Endothelial cell (in vitro differentiated cells): ENCODE measurements around the gene MAP2K7. TPM values are rescaled to one million over a fixed set of nuclear protein-coding genes. Genes with fewer than 3 reads are reported as not detected.
"Not testable (repeated sequence)": the region's sequence is repeated elsewhere in the genome, so short reads cannot be mapped to it uniquely, and the experiment has no call there.

ENCODE experiments used
- DNase-seq: peaks from one replicate; pipeline ENCODE4 v3.0.0; 2021; ENCODE audit warnings: low spot score
- H3K27ac Mint-ChIP-seq: one replicate; pipeline ENCODE4 v1.8.0; 2021; ENCODE audit warnings: mixed read lengths, inconsistent platforms; ENCODE audit not compliant: unreplicated experiment
- H3K27me3 Mint-ChIP-seq: one replicate; pipeline ENCODE4 v1.8.0; 2021; ENCODE audit warnings: mild to moderate bottlenecking, moderate library complexity, mixed read lengths, inconsistent platforms; ENCODE audit not compliant: unreplicated experiment
- H3K36me3 Mint-ChIP-seq: one replicate; pipeline ENCODE4 v1.8.0; 2021; ENCODE audit warnings: mild to moderate bottlenecking, low read depth, mixed read lengths, inconsistent platforms; ENCODE audit not compliant: unreplicated experiment
- H3K4me1 Mint-ChIP-seq: one replicate; pipeline ENCODE4 v1.8.0; 2021; ENCODE audit warnings: mild to moderate bottlenecking, mixed read lengths, inconsistent platforms; ENCODE audit not compliant: unreplicated experiment
- H3K4me3 Mint-ChIP-seq: one replicate; pipeline ENCODE4 v1.8.0; 2021; ENCODE audit warnings: mild to moderate bottlenecking, mixed read lengths, inconsistent platforms; ENCODE audit not compliant: unreplicated experiment
- H3K9me3 Mint-ChIP-seq: one replicate; pipeline ENCODE4 v1.8.0; 2021; ENCODE audit warnings: mixed read lengths, inconsistent platforms; ENCODE audit not compliant: unreplicated experiment
- CTCF ChIP-seq: fragments of 200-600 bp; sonication (generic); IDR thresholded peaks from one replicate; pipeline ENCODE4 v1.5.0; 2021; ENCODE audit warnings: antibody characterized with exemption; ENCODE audit not compliant: unreplicated experiment
- total RNA-seq: library from RNA; stranded (reverse); fragmentation: NEBNext Ultra II Directional; extraction: Animal tissue kit (Norgen Biotek cat#: 25700); gene quantifications from one replicate; pipeline ENCODE4 v1.2.1, GENCODE V29; 2021; ENCODE audit not compliant: unreplicated experiment

Gene MAP2K7
- total RNA-seq, 1 donor from 2014 or later: 31.1 TPM

DNA sequence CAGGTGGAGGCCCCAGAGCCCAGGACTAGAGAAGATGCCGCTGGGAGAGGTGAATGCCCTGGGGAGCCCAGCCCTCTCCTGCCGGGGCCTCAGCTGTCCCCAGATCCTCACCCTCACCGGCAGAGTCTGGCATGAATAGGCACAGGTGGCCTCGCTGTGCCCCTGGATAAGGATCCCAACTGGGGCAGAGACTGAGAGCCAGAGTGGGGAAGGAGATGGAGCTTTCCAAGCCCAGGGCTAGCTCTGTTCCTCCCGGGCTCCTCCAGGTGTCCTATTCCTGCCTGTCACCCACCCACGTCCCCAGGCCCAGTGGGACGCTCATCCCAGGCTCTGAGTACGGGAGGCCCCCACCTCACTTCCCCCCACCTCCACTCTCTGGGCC lies 46.0 kb upstream of the MAP2K7 start:
- H3K27ac Mint-ChIP-seq: no peak overlapping the region
- no peak for TF ChIP-seq CTCF
- no peaks in the 10 kb centered on the region for H3K9me3 Mint-ChIP-seq
- peaks cover 11% of the 10 kb centered on the region for H3K4me1 Mint-ChIP-seq
- no peak for DNase-seq
- H3K27me3 Mint-ChIP-seq: peaks cover 10% of the 10 kb centered on the region
- H3K36me3 Mint-ChIP-seq: no peaks in the 10 kb centered on the region
- H3K4me3 Mint-ChIP-seq: no peak overlapping the region

GRCh38 chr19:7858109-7858770 lies 45.4 kb upstream of the MAP2K7 start:
- Mint-ChIP-seq H3K36me3 (no peaks in the 10 kb centered on the region), H3K4me1 (peaks cover 11% of the 10 kb centered on the region), H3K9me3 (no peaks in the 10 kb centered on the region), H3K27ac (no peak overlapping the region), H3K27me3 (peaks cover 10% of the 10 kb centered on the region), H3K4me3 (no peak overlapping the region)
- TF ChIP-seq CTCF: no peak
- DNase-seq: peak; percentile 50

DNA sequence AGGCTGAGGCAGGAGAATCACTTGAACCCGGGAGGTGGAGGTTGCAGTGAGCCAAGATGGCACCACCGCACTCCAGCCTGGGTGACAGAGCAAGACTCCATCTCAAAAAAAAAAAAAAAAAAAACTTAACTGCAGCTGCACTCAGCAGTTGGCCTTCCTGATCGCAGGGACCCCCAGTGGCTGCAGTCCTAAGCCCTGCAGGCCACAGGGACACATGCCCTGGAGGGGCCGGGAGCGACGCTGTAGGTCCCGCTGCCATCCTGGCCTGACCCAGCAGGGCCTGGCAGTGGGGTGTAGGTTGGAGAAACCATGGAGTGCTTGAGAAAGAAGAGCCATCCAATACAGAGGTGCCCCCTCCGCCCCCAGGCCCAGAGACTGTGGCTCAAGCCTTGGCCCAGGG lies 44.6 kb upstream of the MAP2K7 start:
- H3K27ac Mint-ChIP-seq, DNase-seq, H3K4me3 Mint-ChIP-seq, H3K36me3 Mint-ChIP-seq, H3K9me3 Mint-ChIP-seq: not testable (repeated sequence)
- peaks cover 12% of the 10 kb centered on the region for H3K27me3 Mint-ChIP-seq
- peaks cover 11% of the 10 kb centered on the region for H3K4me1 Mint-ChIP-seq

GRCh38 chr19:7859831-7860713 lies 43.6 kb upstream of the MAP2K7 start:
- Mint-ChIP-seq H3K27me3 (peaks cover 18% of the 10 kb centered on the region), H3K9me3 (no peaks in the 10 kb centered on the region), H3K27ac (no peak overlapping the region), H3K4me1 (peaks cover 11% of the 10 kb centered on the region), H3K4me3 (no peak overlapping the region), H3K36me3 (no peaks in the 10 kb centered on the region)
- no peak for DNase-seq
- no peak for TF ChIP-seq CTCF

DNA sequence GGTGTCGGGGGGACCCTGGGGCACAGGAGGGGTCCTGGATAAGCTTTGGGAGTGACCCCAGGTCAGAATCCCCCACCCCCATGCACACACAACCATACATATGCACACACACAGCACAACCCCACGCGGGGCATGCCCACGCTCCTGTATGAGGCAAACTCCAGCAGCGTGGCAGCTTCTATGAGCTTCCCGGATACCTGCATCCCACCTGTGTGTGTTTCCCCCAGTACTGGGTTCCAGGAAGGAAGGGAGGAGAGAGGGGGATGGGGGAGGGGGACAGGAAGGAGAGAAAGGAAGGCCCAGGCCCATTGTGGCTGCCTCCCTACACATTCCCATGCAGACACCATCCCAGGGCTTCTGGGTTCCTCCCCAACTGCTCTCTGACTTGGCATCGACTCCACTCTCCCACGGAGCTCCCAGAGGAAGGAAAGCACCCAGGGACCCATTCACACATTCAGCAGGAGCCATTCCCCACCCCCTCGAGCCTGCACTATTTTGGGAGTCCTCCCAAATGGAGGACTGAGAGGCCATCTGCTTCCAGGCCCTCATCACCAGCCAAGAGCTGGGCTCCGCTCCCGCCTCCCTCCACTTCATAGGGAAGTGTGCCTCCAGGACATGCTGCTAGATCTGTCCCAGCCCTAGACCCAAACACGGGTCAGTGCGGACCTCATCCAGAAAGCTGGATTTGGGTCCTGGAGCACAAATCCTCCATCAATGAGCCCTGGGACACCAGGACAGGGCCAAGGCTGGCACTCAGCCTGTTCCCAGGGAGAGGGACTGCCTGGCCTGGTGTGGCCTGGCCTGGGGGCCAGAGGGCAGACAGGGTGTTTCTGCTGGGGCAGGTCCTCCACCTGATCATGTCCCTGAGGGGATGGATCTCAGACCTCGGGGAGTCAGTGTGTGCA lies 42.7 kb upstream of the MAP2K7 start:
- Mint-ChIP-seq H3K4me3 (peak overlapping the region; percentile 21), H3K27me3 (peaks cover 22% of the 10 kb centered on the region), H3K27ac (no peak overlapping the region), H3K36me3 (no peaks in the 10 kb centered on the region), H3K4me1 (peaks cover 11% of the 10 kb centered on the region), H3K9me3 (no peaks in the 10 kb centered on the region)
- DNase-seq: no peak
- no peak for TF ChIP-seq CTCF
